Amniotic epithelial cell (primary cell): ENCODE results near the gene ATOH8.

ENCODE experiments used
- DNase-seq: peaks from one replicate; pipeline ENCODE4 v3.0.0-alpha.2; 2010; ENCODE audit warnings: low read depth

The ATOH8 gene

DNA sequence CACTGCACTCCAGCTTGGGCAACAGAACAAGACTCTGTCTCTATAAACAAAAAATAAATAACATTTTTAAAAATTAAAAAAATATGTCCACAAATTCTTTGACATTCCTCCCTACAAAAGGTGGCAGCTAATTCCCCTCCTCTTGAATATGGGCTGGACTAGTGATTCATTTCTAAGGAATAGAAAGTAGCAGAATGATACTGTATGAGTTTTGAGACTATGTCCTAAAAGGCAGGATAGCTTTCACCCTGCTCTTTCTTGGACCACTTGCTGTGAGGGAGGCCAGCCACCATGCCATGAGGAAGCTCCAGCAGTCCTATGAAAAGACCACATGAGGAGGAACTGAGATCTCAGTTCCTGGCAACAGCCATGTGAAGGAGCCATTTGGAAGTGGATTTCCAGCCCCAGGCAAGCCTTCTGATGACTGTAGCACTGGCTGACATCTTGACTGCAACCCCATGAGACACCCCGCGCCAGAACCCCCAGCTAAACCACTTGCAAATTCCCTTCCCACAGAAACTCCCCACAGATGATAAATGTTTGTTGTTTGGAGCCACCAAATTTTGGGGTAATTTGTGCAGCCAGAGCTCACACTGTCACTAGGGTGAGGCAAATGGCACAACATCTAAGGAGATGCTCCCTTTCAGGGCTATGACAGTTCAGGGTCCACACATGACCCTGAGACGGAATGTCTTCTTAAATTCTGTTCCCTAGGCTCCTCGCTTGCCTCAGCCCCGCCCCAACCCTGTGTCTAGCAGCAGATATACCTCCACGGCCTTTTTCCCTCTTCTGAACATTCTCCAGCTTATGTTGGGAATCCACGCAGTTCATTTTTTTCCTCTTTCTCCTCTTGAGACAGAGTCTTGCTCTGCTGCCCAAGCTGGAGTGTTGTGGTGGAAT is 17.1 kb upstream of the ATOH8 start:
- DNase-seq: no peak

DNA sequence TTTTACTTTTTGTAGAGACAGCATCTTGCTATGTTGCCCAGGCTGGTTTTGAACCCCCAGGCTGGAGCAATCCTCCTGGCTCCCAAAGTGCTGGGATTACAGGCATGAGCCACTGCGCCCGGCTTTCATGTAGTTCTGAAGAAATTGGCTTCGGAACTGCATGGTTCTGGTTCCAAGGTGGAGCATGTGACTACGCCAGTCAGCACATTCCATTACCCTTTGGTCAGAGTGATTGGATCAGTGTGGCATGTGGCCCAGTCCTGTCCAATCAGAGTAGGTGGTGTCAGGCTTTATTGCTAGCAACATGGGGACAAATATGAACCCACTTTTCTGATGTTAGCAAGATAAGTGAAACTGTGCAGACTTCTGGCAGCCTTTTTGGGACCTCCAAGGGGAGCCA is 16.3 kb upstream of the ATOH8 start:
- DNase-seq: peak; percentile 86

DNA sequence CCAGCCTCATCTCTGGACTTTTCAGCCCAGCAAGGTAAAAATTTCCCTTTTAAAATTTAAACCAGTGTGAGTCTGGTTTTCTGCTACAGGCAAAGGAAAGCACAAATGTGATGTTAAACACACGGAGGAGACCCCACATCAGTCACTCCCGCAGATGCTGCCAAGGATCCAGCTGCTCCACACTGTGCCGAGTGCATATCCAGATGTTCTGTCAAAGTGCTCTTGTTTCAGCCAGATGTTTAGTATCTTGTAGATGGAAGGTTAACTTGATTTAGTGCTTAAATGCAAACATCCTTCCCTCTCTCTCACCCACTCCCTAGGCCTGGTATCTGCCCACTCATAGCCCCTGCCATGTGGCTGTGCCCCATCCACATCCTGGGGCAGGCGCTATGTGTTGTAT is 15.8 kb upstream of the ATOH8 start:
- no peak for DNase-seq

DNA sequence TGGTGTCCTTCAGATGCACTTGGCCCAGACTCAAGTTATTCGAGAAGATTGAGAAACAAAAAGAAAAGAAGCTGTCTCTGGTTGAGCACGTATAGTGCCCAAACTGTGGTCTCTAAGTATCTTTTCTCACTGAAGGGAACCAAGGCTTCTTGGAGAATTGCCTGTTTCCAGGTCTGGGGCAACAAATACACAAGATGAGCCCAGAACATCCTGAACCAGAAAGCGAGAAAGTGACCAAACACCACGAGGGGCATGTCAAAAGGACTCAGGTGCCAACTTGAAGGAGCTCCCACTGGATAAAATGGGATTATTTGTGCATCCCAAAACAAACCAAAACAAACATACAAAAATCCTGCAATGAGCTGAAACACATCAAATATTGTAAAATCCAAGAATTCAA is 13.6 kb upstream of the ATOH8 start:
- DNase-seq: no peak

DNA sequence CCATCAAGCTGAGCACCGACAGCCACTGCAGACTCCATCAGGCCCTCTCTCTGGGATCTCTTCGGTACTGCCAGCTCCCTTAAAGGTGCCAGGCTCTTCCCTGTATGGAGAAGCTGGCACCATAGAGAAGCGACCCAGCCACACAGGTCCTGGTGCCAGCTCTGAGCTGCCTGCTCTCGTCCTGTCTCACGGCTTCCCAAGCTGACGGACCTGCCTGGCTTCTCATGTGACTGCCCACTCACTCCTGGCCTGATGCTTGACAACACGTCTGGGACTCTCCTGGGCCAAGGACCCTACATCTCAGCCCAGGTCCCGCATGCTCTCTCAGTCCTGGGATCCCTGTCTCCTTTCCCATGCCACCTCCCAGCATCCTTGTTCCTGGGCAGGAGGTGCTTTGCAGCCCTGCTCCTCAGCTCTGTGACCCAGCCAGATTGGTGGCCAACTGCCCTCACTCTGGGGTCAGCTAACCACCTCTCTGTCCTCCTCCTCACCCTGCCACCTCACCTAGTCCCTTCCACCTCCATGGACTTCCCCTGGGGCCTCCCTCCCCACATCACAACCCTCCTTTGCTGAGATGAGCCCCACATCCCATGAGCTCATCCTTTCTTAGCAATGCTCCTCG is 12.5 kb upstream of the ATOH8 start:
- no peak for DNase-seq

DNA sequence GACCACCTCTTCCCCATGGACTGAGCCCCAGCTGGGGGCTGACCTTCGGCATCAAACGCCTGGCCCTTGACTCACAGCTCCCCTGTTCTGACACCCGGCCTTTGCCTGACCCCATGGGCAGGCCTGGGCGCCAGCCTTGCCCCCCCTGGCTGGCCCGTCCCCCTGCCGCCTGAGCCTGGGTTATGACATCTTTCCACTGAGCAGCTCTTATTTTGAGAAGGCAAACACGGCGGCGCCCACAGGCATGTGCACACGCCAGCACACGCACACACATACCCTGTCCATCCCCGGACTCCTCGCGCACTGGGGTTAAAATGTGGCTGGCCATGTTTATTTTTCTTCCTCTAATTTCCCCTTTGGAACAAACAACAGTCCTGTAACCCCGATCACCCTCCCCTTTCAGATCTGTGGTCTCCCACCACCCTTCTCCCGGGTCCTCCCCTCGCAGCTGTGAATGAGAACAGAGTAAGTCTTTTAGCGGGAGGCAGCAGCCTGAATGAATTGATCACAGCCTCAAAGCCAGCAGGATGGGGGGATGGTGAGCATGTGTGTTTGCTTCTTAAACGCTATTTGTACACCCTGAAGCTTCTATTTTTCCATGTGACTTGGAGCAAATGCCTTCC is 11.8 kb upstream of the ATOH8 start:
- DNase-seq: peak; percentile 72

DNA sequence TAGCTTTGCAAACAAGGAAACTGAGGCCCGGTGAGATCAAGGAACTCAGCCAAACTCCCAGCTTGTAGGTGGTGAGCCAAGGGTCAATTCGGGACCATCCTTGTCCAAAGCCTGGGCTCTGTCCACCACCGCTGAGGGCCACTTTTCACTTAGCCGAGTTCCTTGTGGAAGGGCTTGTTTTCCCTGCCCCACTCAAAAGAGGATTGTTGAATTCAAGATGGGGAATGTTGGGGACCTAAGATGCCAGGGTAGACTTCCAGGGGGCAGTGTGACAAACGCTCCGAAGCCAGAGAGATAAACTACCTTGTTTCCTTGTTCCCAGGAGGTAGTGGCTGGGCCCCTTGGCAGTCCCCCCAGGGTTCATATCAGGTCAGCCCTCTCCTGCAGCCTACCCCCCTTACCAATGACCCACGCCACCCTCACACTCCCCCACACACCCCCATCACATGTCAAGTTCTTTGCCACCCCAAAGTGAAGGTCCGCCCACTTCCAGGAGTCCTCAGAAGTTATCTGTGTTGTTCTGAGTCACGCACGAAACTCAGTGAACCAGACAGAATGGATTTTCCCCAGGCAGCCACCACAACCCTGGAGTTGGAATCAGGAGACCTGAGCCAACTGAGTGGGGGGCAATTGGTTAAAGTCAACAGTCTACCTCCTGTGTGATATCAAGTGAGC is 10.3 kb upstream of the ATOH8 start:
- DNase-seq: peak; percentile 90

DNA sequence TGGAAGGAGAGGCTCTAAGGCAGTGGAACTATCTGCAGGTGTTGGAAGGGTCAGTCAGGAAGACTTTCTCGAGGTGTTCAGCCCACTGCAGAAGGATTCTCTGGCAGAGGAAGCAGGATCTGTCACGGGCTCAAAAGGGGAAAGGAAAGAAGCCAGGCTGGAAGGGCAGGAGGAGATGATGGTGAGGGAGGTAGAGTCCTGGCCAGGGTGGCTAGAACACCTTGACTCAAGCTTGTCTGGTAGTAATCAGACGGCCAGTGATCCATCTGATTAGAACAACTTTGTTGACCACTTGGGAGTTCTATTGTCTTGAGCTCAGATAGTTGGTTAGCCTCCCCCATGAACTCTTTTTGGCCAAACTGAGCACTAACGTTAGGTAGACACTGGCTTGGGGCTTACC is 9.7 kb upstream of the ATOH8 start:
- DNase-seq: no peak

DNA sequence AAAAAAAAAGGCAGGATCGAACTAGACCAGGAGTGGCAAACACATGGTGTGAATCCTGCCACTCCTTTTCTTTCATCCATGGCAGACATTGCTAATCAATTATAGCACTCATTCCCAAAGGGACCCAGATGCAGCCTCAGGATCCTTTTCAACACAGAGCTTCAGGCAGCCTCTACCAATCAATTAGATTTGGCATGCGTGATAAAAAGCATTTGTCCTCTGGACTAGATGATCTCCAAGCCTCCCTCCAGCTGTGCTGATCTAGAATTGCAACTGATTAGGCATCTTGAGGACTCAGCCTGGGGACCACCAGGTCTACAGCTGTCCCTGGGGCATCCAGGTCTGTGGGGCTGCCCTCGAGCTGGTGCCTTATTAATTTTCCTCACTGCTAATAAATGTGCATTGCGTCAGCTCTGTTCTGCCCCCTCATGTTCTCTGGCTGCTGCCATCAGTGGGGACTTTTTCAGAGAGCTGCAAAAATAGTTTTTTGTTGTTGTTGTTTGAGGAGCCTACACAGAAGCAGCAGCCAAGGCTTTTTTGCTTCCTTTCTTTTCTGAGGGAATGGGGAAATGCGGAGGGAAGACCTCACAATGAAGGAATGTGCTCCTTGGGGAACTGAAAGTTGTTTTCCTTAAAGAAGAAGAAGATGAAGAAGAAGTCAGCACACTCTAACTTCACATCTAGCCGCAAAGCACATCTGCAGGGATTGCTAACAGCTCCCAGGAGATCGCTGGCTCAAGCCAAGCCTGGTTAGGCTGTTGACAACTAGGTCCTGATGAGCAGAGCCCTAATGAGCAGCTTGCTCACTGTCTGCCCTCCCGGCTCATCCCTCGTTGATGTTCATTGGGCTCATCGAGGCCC is 8.8 kb upstream of the ATOH8 start:
- peak; percentile 85 for DNase-seq

DNA sequence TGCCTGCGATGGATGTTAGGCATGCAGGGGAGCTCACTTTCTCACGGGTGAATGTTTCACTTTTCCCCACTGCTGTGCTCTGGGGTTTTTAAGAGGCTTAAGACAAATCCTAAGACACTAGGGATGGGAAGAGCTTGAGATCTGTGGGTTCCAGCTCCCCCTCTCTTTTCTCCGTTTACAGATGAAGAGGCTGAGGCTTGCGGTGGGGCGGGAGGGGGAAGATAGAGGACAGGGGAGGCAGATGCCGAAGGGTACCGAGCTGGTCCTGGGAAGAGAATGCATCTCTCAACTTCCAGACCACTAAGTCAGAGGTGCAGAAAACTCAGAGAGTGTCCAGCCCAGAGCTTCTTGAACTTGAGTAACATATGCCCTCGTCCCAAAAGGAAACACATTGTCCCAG is 8.2 kb upstream of the ATOH8 start:
- DNase-seq: no peak

DNA sequence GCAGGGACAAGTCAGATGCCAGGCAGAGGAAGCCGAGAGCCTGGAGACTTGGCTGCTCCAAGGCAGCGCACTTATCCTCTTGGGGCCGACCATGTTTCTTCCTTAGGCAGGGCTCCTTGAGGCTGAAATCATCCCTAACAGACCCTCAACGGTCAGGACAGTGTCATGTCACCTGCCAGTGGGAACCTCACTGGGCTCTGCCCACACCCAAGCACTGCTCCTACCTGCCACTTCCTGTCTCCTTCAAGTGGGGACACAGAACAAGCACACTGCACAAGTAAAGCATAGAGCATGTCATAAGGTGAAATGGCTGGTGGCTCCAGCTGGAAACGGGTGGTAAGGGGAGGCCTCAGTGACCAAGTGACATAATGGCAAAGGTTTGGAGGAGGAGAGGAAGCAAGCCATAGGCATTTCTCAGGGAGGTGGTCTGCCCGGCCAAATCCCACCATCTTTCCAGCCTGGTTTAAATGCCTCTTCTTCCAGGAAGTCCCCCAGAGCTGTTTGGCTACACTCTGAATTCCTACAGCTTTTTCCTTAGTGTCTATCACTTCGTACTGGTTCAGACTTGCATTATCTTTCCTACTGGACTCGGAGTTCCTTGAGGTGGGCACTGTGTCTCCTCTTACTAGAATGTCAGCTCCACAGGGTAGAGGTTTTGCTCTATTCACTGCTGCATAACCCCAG is 7.3 kb upstream of the ATOH8 start:
- DNase-seq: no peak

DNA sequence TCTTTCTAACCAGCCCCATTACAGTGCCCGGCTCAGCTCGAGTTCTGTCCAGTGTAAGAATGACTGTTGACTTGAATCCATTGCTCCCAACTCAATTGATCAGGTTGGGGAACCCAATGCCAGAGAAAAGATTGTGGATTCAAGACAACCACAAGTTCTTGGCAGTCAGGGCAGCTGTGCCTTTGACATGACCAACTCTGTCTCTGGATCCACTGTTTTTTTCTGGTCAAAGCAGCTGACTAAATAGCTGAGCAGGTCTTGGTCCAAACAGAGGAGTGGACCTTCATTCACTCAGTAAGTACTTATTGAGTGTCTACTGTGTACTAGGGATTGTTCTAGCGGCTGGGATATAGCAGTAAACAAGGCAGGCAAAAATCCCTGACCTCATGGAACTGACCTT is 6.3 kb upstream of the ATOH8 start:
- DNase-seq: no peak

DNA sequence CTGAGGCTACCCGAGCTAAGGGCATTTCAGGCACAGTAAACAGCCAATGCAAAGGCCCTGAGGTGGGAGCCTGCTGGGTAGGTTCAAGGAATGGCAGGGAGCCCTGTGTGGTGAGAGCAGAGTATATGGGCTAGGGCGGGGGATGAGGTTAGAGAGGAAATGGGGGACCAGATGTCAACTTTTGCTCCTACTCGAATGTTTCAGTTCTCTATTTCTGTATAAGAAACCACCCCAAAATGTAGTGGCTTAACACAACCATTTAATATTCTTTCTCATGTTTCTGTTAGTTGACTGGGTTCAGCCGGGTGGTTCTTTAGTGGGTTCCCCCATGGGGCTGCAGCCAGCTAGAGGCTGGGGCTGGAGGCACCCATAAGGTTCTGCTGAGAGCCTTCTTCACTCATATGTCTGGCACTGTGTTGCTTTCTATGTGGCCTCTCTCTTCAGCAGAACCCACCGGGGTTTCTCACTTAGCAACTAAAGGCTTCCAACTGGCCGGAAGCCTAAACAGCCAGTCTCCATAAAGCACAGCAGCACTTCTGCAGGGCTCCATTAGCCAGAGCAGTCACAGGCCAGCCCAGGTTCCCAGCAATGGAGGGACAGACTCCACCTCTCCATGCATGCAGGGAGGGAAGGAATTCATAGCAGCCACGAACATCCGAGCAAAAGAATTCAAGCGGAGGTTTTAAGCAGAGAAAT is 5.6 kb upstream of the ATOH8 start:
- no peak for DNase-seq

DNA sequence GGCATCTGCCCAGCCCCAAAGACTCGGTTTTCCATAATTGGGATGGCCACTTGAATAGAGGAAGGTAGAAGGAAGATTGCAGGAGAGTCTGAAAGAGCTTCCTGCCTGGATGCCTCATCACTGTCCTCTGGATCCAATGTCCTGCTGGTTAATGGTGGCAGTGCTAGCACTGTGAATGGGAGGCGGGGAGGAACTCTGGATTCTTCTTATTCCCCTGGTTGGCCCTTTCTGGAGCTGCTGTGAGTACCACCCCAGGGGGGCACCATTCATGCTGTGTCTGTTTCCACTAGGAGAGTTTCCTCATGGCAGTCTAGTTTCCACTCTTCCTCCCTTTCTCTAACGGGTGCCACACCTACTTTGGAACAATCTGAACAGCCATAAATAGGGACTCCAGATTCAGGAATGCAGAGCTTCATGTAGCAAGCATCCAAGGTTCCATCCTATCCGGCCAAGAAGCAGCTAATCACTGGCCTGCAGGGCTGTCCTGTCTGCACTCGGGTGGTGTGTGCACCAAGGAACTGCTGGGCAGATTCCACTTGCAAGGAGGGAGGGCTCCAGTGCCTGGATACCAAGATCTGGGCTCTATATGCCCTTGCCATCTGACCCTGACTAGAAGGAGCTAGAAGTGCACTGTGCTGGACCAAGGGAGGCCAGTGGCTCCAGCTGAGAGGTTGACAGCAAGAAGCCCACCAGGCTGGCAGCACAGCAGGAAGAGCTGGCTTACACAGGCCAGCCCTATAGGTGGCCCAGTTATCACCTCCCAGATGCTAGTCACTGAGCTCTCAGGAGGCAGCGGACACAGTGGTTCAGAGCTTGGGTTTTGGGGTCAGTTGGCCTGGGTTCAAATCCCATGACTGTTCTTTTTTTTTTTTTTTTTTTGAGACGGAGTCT is 4.6 kb upstream of the ATOH8 start:
- no peak for DNase-seq

DNA sequence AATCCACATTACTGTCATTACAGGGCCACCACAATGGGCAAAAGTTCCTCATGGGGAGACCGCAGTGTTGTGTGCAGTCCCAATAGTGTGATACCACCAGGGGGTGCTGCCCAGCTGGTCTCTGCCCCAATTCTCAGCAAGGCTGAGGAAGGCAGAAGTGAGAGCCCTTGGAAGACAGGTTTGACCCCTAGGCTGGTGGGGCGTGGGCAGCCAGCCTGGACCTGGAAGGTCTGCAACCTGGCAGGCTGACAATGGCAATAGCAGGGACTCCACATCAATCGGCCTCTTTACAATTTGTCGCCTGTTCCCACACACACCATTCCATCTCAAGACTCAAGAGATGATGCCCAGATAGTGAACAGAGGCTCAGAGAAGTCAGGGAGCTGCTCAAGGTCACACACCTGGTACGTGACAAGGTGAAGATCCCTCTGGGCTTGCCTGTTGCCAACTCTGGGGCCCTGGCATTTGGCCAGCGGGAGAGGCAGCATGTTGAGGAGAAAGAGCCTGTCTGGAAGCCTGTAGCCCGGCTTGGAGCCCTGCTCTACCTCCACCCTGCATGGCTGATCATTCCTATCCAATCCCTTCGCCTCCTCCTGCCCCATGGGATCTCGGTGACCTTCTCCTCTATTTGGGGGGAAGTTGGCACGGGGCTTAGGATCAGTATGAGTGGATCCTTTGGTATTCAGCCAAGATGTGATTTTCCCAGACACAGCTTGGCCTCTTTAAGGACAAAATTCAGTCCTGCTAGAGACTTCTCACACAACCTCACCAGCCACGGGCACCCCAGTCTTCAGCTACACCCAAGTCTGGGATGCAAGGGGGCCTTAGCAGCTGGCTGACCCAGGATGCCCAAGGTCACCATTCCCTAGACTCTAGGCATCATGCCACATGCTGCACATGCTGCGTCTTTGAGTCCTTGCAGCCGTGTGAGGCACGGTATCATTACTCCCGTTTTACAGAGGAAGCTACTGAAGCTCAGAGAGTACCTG is 2.9 kb upstream of the ATOH8 start:
- peak; percentile 49 for DNase-seq

DNA sequence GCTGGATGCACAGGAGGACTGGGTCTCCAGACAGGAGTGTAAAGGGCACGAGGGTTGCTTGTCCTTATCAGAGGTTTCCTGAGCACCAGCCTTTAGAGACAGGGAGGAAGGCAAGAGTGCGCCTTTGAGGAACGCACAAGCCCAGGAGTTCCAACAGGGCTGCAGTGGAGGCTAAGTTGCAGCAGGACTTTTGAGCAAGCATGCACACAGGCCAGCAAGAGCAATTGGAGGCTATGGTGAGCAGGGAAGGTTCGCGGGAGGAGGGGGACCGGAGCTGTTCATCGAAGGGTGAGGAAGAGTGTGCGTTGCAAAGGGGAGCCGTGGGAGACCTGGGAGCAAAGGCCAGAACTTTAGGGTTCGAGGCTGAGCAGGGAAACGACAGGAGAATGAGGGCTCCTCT is 2.2 kb upstream of the ATOH8 start:
- no peak for DNase-seq

DNA sequence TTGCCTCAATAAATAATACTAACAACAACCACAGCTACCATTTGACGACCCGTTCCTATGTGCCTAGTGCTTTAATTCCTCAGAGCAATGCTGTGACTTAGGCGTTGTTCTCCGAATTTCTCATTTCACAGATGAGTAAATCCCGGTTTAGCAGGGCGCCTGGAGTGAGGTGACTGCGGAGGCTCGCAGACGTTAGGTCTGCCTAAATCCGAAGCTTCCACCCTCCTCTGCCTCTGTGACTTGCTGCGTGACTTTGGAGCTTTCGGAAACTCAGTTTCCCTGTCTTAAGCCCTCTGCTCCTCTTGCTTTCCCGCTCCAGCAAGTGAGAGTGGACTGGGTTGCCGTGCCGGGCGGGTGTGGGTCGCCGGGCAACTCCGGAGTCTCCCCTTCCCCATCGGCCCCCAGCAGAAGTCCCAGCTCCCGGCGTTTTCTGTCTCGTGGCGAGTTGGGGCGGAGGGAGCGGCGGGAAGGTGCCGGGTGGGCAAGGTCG is 711 bp upstream of the ATOH8 start:
- no peak for DNase-seq
